GM12878 (cell line): ENCODE measurements around the gene ZNF423. TPM values are rescaled to one million over a fixed set of nuclear protein-coding genes. Genes with fewer than 3 reads are reported as not detected.

Experiments
- ATAC-seq: fragments of 200-7000 bp; cut with Tn5 transposase; 3 replicates; pipeline ENCODE4 v1.9.1; 2020; ENCODE audit warnings: mild to moderate bottlenecking, moderate library complexity
- BruUV-seq: library from RNA; stranded (reverse); fragments of 400-500 nt; replicated peaks from 2 replicates; lab custom pipeline; 2021; lab: Mats Ljungman, UMichigan
- CTCF ChIA-PET: fragments of 300-600 bp; sonication (Branson Sonifier 250); formaldehyde crosslinking; extraction: SDS; loops from one replicate; lab custom pipeline; 2021; ENCODE audit warnings: inconsistent platforms; lab: Yijun Ruan, JAX
- POLR2A ChIA-PET: fragments of 350-600 bp; formaldehyde crosslinking; extraction: SDS; loops from one replicate; lab custom pipeline; 2021; ENCODE audit warnings: inconsistent platforms; lab: Charles Lee
- RAD21 ChIA-PET: fragments of 300-600 bp; sonication (Branson Sonifier 250); formaldehyde crosslinking; loops from one replicate; lab custom pipeline; 2023; ENCODE audit warnings: antibody characterized with exemption; ENCODE audit not compliant: unreplicated experiment; lab: Charles Lee
- SMC1A ChIA-PET: fragments of 300-600 bp; sonication (Branson Sonifier 250); formaldehyde crosslinking; loops from one replicate; lab custom pipeline; 2023; ENCODE audit not compliant: unreplicated experiment, uncharacterized antibody; lab: Charles Lee
- DNase-seq: peaks from one replicate; pipeline ENCODE4 v3.0.0-alpha.2; 2011; ENCODE audit warnings: low read depth, low spot score
- FAIRE-seq: peaks from 3 replicates; lab custom pipeline; 2011; peaks lifted over from hg19 to GRCh38; lab: Jason Lieb, UNC
- H2AFZ ChIP-seq: 2 replicates; pipeline ENCODE4 v1.6.0; 2011; ENCODE audit warnings: low read depth, low read length, control low read depth; ENCODE audit not compliant: control insufficient read depth
- H3K27ac ChIP-seq: 2 replicates; pipeline ENCODE4 v1.5.1; 2011; ENCODE audit warnings: control low read depth; ENCODE audit not compliant: control insufficient read depth, insufficient read depth
- H3K27me3 ChIP-seq, 2 experiments: replicated peaks in 1 of 2; 2 replicates each; pipeline versions ENCODE4 v1.6.0 to v1.6.1; 2011; ENCODE audit warnings: low read length in 1 of 2; ENCODE audit not compliant: control insufficient read depth in 2 of 2, insufficient read depth in 2 of 2
- H3K36me3 ChIP-seq, 2 experiments: 2 replicates each; pipeline ENCODE4 v1.5.1; 2011; ENCODE audit warnings: low read length in 1 of 2; ENCODE audit not compliant: control insufficient read depth in 2 of 2, insufficient read depth in 2 of 2
- H3K4me1 ChIP-seq: 2 replicates; pipeline ENCODE4 v1.6.1; 2011; ENCODE audit warnings: mild to moderate bottlenecking, low read length, moderate library complexity, mixed read lengths; ENCODE audit not compliant: control insufficient read depth, insufficient read depth
- H3K4me2 ChIP-seq: 2 replicates; pipeline ENCODE4 v1.6.0; 2011; ENCODE audit warnings: control low read depth; ENCODE audit not compliant: control insufficient read depth, insufficient read depth
- H3K4me3 ChIP-seq: fragments of 200-600 bp; sonication (generic); 2 replicates; pipeline ENCODE4 v1.5.1; 2016
- H3K79me2 ChIP-seq: 2 replicates; pipeline ENCODE4 v1.6.0; 2011; ENCODE audit warnings: low read length; ENCODE audit not compliant: control insufficient read depth, insufficient read depth
- H3K9ac ChIP-seq: 2 replicates; pipeline ENCODE4 v1.8.0; 2011; ENCODE audit warnings: low read length, control low read depth, mixed read lengths; ENCODE audit not compliant: control insufficient read depth, insufficient read depth
- H3K9me3 ChIP-seq: replicated peaks from 3 replicates; pipeline ENCODE4 v1.5.1; 2011; ENCODE audit warnings: mild to moderate bottlenecking, low read length; ENCODE audit not compliant: control insufficient read depth, insufficient read depth
- H4K20me1 ChIP-seq: 2 replicates; pipeline ENCODE4 v1.6.0; 2011; ENCODE audit not compliant: control insufficient read depth, insufficient read depth
- ATF2 ChIP-seq: IDR thresholded peaks from 2 replicates; pipeline ENCODE4 v1.6.1; 2012; ENCODE audit warnings: low read length, inconsistent platforms
- CBFB ChIP-seq: IDR thresholded peaks from 2 replicates; pipeline ENCODE4 v1.6.1; 2016; ENCODE audit warnings: antibody characterized with exemption, low read depth
- CHD2 ChIP-seq: IDR thresholded peaks from 2 replicates; pipeline ENCODE4 v1.6.1; 2011; ENCODE audit warnings: low read depth, low read length, improper control_type of control experiment, borderline replicate concordance
- CUX1 ChIP-seq: IDR thresholded peaks from 2 replicates; pipeline ENCODE4 v1.6.1; 2012; ENCODE audit warnings: improper control_type of control experiment, low read depth, low read length; ENCODE audit not compliant: insufficient replicate concordance
- ESRRA ChIP-seq: IDR thresholded peaks from 2 replicates; pipeline ENCODE4 v1.6.1; 2012; ENCODE audit warnings: mild to moderate bottlenecking, low read length, improper control_type of control experiment
- HDGF ChIP-seq: fragments of 450-650 bp; IDR thresholded peaks from 2 replicates; pipeline ENCODE4 v1.6.1; 2016; ENCODE audit warnings: antibody characterized with exemption
- IRF3 ChIP-seq: fragments of 450-650 bp; IDR thresholded peaks from 2 replicates; pipeline ENCODE4 v1.6.1; 2014; ENCODE audit warnings: mild to moderate bottlenecking
- KDM1A ChIP-seq: fragments of 200-600 bp; sonication (generic); IDR thresholded peaks from 2 replicates; pipeline ENCODE4 v1.6.1; 2016; ENCODE audit warnings: borderline replicate concordance
- LARP7 ChIP-seq: fragments of 450-650 bp; IDR thresholded peaks from 2 replicates; pipeline ENCODE4 v1.6.1; 2017; ENCODE audit warnings: mild to moderate bottlenecking
- PKNOX1 ChIP-seq: fragments of 450-650 bp; IDR thresholded peaks from 2 replicates; pipeline ENCODE4 v1.6.1; 2016; ENCODE audit warnings: mild to moderate bottlenecking
- SUPT20H ChIP-seq: IDR thresholded peaks from 2 replicates; pipeline ENCODE4 v1.6.1; 2011; ENCODE audit warnings: low read depth, mild to moderate bottlenecking, low read length, moderate library complexity, borderline replicate concordance; ENCODE audit not compliant: control insufficient read depth
- ZBTB33 ChIP-seq: fragments of 450-650 bp; IDR thresholded peaks from 2 replicates; pipeline ENCODE4 v1.6.1; 2017; ENCODE audit warnings: mild to moderate bottlenecking
- ZSCAN29 ChIP-seq: fragments of 450-650 bp; IDR thresholded peaks from 2 replicates; pipeline ENCODE4 v1.6.1; 2017; ENCODE audit warnings: mild to moderate bottlenecking, moderate library complexity
- WGBS: methylation state at CpG from one replicate; pipeline ENCODE4 v1.1.6; 2016; ENCODE audit warnings: low lambda C conversion rate; ENCODE audit not compliant: insufficient replicate concordance, insufficient coverage; ENCODE audit errors: missing lambda C conversion rate; 5-methylcytosine and 5-hydroxymethylcytosine counted together
- in situ Hi-C: fragments of 300-500 bp; cut with MboI; formaldehyde crosslinking; loops from 9 replicates; pipeline ENCODE4 v1.14.3; 2018; ENCODE audit warnings: mixed read lengths
- intact Hi-C: fragments of 100-400 bp; cut with micrococcal nuclease; formaldehyde crosslinking; loops from one replicate; pipeline ENCODE4 v1.14.2; 2022; ENCODE audit not compliant: unreplicated experiment
- polyA plus RNA-seq, 11 experiments: library from polyadenylated mRNA; depleted of rRNA in 4 of 11; unstranded in 6 of 11; stranded (reverse) in 5 of 11; fragments of >200 nt; fragmentation: Nextera tagmentation in 4 of 11; fragmentation: Illumina TruSeq in 1 of 11; extraction: Ambion mirVana in 4 of 11; extraction: Trizol in 1 of 11; gene quantifications; 1 replicate in 1 of 11; 2 replicates in 10 of 11; pipeline versions ENCODE4 v1.2.1 to v1.2.3, GENCODE V29; 2011 to 2016; ENCODE audit warnings: inconsistent platforms in 2 of 11, missing spikeins in 2 of 11, low read depth in 1 of 11
- total RNA-seq, 4 experiments: library from RNA; depleted of rRNA in 3 of 4; stranded (reverse); fragments of >200 nt in 3 of 4; fragmentation: Illumina TruSeq in 1 of 4; extraction: Trizol in 1 of 4; gene quantifications; 2 replicates each; pipeline versions ENCODE4 v1.2.1 to v1.2.3, GENCODE V29; 2013 to 2021

The ZNF423 gene
- total and polyA plus RNA-seq, 10 of the 15 experiments (the other 5 are each of a cell fraction or from before 2014, with no cell fraction given): 0.03 to 0.64 (median 0.10) TPM

GRCh38 chr16:49844359-49844758 lies 11.6 kb downstream of the ZNF423 start:
- Histone ChIP-seq H3K27ac (no peak overlapping the region), H3K36me3 (no peaks in the 10 kb centered on the region), H3K4me3 (no peak overlapping the region), H2AFZ (no peak overlapping the region), H4K20me1 (no peaks in the 10 kb centered on the region), H3K9ac (no peak overlapping the region), H3K79me2 (no peaks in the 10 kb centered on the region), H3K4me1 (no peaks in the 10 kb centered on the region), H3K9me3 (no peaks in the 10 kb centered on the region), H3K27me3 (peaks cover 4 to 7% of the 10 kb centered on the region in 2 experiments; a peak in 3 of 4 replicates), H3K4me2 (no peak overlapping the region)
- intact Hi-C loops: no loop called here
- BruUV-seq: no TSS peak
- FAIRE-seq (no peak), ATAC-seq (no peak), DNase-seq (no peak)
- in situ Hi-C loops: no loop called here
- SMC1A ChIA-PET: no interaction called here
- POLR2A ChIA-PET: no interaction called here
- whole genome bisulfite sequencing: 25% methylated on average over 6 of the region's 6 CpGs
- RAD21 ChIA-PET: no interaction called here
- CTCF ChIA-PET: no interaction called here
- TF ChIP-seq CBFB (no peak), HDGF (no peak), ZSCAN29 (no peak), ESRRA (no peak), IRF3 (no peak), CUX1 (no peak), ATF2 (no peak), CHD2 (no peak), KDM1A (no peak), LARP7 (no peak), PKNOX1 (no peak), ZBTB33 (no peak), SUPT20H (no peak)
